H9 (cell line): ENCODE data around the gene DGKD. TPM values are rescaled to one million over a fixed set of nuclear protein-coding genes. Genes with fewer than 3 reads are reported as not detected.
A peak's percentile ranks its signal among the peaks of the same experiment; 100 is the strongest.

Source experiments
- DNase-seq: peaks from one replicate; pipeline ENCODE4 v3.0.0-alpha.2; 2017
- H2AFZ ChIP-seq: one replicate; pipeline ENCODE4 v1.6.1; 2013; ENCODE audit warnings: mild to moderate bottlenecking, low read length, control low read depth, moderate library complexity
- H2AK5ac ChIP-seq: 2 replicates; pipeline ENCODE4 v1.6.1; 2013; ENCODE audit warnings: low read length, control low read depth, mixed read lengths; ENCODE audit not compliant: insufficient read length
- H2BK120ac ChIP-seq: one replicate; pipeline ENCODE4 v1.6.1; 2013; ENCODE audit warnings: low read depth, mild to moderate bottlenecking, low read length, control low read depth, inconsistent platforms; ENCODE audit not compliant: poor library complexity, severe bottlenecking
- H2BK12ac ChIP-seq: 2 replicates; pipeline ENCODE4 v1.6.1; 2013; ENCODE audit warnings: low read length, control low read depth, mixed read lengths, low read depth; ENCODE audit not compliant: insufficient read length
- H2BK15ac ChIP-seq: 2 replicates; pipeline ENCODE4 v1.6.1; 2013; ENCODE audit warnings: low read depth, low read length, control low read depth
- H2BK20ac ChIP-seq: one replicate; pipeline ENCODE4 v1.6.1; 2013; ENCODE audit warnings: low read depth, mild to moderate bottlenecking, low read length, control low read depth, inconsistent platforms; ENCODE audit not compliant: poor library complexity, severe bottlenecking
- H2BK5ac ChIP-seq: 2 replicates; pipeline ENCODE4 v1.6.1; 2013; ENCODE audit warnings: low read length, control low read depth, mixed read lengths; ENCODE audit not compliant: insufficient read length
- H3K14ac ChIP-seq: 2 replicates; pipeline ENCODE4 v1.6.1; 2013; ENCODE audit warnings: low read length, control low read depth; ENCODE audit not compliant: insufficient read depth
- H3K18ac ChIP-seq: 2 replicates; pipeline ENCODE4 v1.6.1; 2013; ENCODE audit warnings: low read depth, mild to moderate bottlenecking, mixed read lengths, low read length, control low read depth; ENCODE audit not compliant: insufficient read length
- H3K23ac ChIP-seq: 2 replicates; pipeline ENCODE4 v1.6.1; 2013; ENCODE audit warnings: low read length, control low read depth, mixed read lengths, low read depth; ENCODE audit not compliant: insufficient read length
- H3K23me2 ChIP-seq: 2 replicates; pipeline ENCODE4 v1.6.1; 2013; ENCODE audit warnings: low read depth, mild to moderate bottlenecking, mixed read lengths, low read length, control low read depth; ENCODE audit not compliant: insufficient read length, poor library complexity, severe bottlenecking
- H3K27ac ChIP-seq: 2 replicates; pipeline ENCODE4 v1.5.1; 2013; ENCODE audit warnings: low read length, control low read depth, mixed read lengths, low read depth; ENCODE audit not compliant: insufficient read length
- H3K27me3 ChIP-seq: 2 replicates; pipeline ENCODE4 v1.6.1; 2013; ENCODE audit warnings: low read length, control low read depth, inconsistent platforms; ENCODE audit not compliant: insufficient read depth
- H3K4ac ChIP-seq: 2 replicates; pipeline ENCODE4 v1.6.1; 2013; ENCODE audit warnings: low read depth, mild to moderate bottlenecking, control low read depth, inconsistent platforms, low read length, moderate library complexity
- H3K4me1 ChIP-seq: 2 replicates; pipeline ENCODE4 v1.6.1; 2013; ENCODE audit warnings: low read length, control low read depth, inconsistent platforms; ENCODE audit not compliant: insufficient read depth
- H3K4me2 ChIP-seq: 2 replicates; pipeline ENCODE4 v1.6.1; 2013; ENCODE audit warnings: low read length, control low read depth, mixed read lengths; ENCODE audit not compliant: insufficient read length, insufficient read depth
- H3K56ac ChIP-seq: 2 replicates; pipeline ENCODE4 v1.6.1; 2013; ENCODE audit warnings: low read depth, mild to moderate bottlenecking, mixed read lengths, low read length, control low read depth; ENCODE audit not compliant: insufficient read length
- H3K79me1 ChIP-seq: 2 replicates; pipeline ENCODE4 v1.6.1; 2013; ENCODE audit warnings: low read depth, mild to moderate bottlenecking, moderate library complexity, low read length, control low read depth, inconsistent platforms; ENCODE audit not compliant: insufficient read depth, poor library complexity, severe bottlenecking
- H3K79me2 ChIP-seq: 2 replicates; pipeline ENCODE4 v1.6.1; 2013; ENCODE audit warnings: low read length, control low read depth, inconsistent platforms; ENCODE audit not compliant: insufficient read depth
- H3K9ac ChIP-seq: 2 replicates; pipeline ENCODE4 v1.6.1; 2013; ENCODE audit warnings: low read length, control low read depth, mixed read lengths; ENCODE audit not compliant: insufficient read length; ENCODE audit errors: extremely low read depth
- H3K9me3 ChIP-seq: one replicate; pipeline ENCODE4 v1.6.1; 2013; ENCODE audit warnings: low read depth, low read length, inconsistent platforms; ENCODE audit not compliant: control insufficient read depth
- H3T11ph ChIP-seq: one replicate; pipeline ENCODE4 v1.6.1; 2013; ENCODE audit warnings: mild to moderate bottlenecking, low read length, control low read depth, inconsistent platforms
- H4K20me1 ChIP-seq: one replicate; pipeline ENCODE4 v1.6.1; 2013; ENCODE audit not compliant: control insufficient read depth, insufficient read length, insufficient read depth
- H4K5ac ChIP-seq: 2 replicates; pipeline ENCODE4 v1.6.1; 2013; ENCODE audit warnings: low read depth, mild to moderate bottlenecking, mixed read lengths, low read length, control low read depth; ENCODE audit not compliant: insufficient read length
- H4K8ac ChIP-seq: replicated peaks from 2 replicates; pipeline ENCODE4 v1.6.1; 2013; ENCODE audit warnings: low read length, control low read depth, mixed read lengths, low read depth; ENCODE audit not compliant: insufficient read length
- H4K91ac ChIP-seq: 2 replicates; pipeline ENCODE4 v1.6.1; 2013; ENCODE audit warnings: low read depth, mild to moderate bottlenecking, moderate library complexity, mixed read lengths, low read length, control low read depth; ENCODE audit not compliant: insufficient read length
- H3K27ac Mint-ChIP-seq, 3 experiments: 2 replicates in 2 of 3; 3 replicates in 1 of 3; pipeline ENCODE4 v1.8.0; 2020 to 2021; ENCODE audit warnings: mixed read lengths in 3 of 3, mild to moderate bottlenecking in 1 of 3, moderate library complexity in 1 of 3
- H3K27me3 Mint-ChIP-seq: 2 replicates; pipeline ENCODE4 v1.8.0; 2021; ENCODE audit warnings: low read depth, mild to moderate bottlenecking, moderate library complexity, mixed read lengths
- H3K36me3 Mint-ChIP-seq, 3 experiments: 2 replicates in 2 of 3; 3 replicates in 1 of 3; pipeline ENCODE4 v1.8.0; 2020 to 2021; ENCODE audit warnings: low read depth in 3 of 3, mixed read lengths in 3 of 3; ENCODE audit not compliant: insufficient read depth in 1 of 3
- H3K4me1 Mint-ChIP-seq, 2 experiments: 2 replicates each; pipeline ENCODE4 v1.8.0; 2020; ENCODE audit warnings: mixed read lengths in 2 of 2
- H3K4me3 Mint-ChIP-seq, 2 experiments: 2 replicates in 1 of 2; 3 replicates in 1 of 2; pipeline ENCODE4 v1.8.0; 2020 to 2021; ENCODE audit warnings: mild to moderate bottlenecking in 2 of 2, mixed read lengths in 2 of 2, moderate library complexity in 1 of 2
- H3K9me3 Mint-ChIP-seq, 2 experiments: 2 replicates in 1 of 2; 3 replicates in 1 of 2; pipeline ENCODE4 v1.8.0; 2020; ENCODE audit warnings: mild to moderate bottlenecking in 2 of 2, mixed read lengths in 2 of 2, moderate library complexity in 1 of 2
- WGBS: extraction: QIAGEN DNeasy Blood & Tissue Kit; methylation state at CpG from one replicate; pipeline ENCODE4 v1.1.7; 2013; ENCODE audit warnings: missing lambda C conversion rate, low lambda C conversion rate, mixed read lengths; ENCODE audit not compliant: insufficient read length; ENCODE audit errors: extremely low coverage; 5-methylcytosine and 5-hydroxymethylcytosine counted together
- total RNA-seq: library from RNA; stranded (reverse); gene quantifications from 2 replicates; pipeline ENCODE4 v1.2.1, GENCODE V29; 2021
- TF ChIP-seq, protein P1 (sequence below): fragments of 200-600 bp; sonication (generic); conservative IDR thresholded peaks from 3 replicates; pipeline ENCODE4 v1.8.0; 2021; ENCODE audit warnings: antibody characterized with exemption, mild to moderate bottlenecking

DGKD gene
- total RNA-seq, 1 experiment from 2014 or later = 20.7 TPM

GRCh38 chr2:233379034-233379433 lies 24.7 kb downstream of the DGKD start:
- Histone ChIP-seq H3K9me3 (no peaks in the 10 kb centered on the region), H3K4me2 (no peak overlapping the region), H3K23me2 (no peaks in the 10 kb centered on the region), H3K56ac (no peak overlapping the region), H2BK5ac (no peak overlapping the region), H3K79me1 (no peaks in the 10 kb centered on the region), H2BK120ac (no peak overlapping the region), H3K18ac (no peak overlapping the region), H3K4ac (no peak overlapping the region), H4K91ac (no peak overlapping the region), H4K20me1 (no peaks in the 10 kb centered on the region), H4K8ac (no peak overlapping the region), H3T11ph (no peak overlapping the region), H3K27ac (no peak overlapping the region), H2AK5ac (no peak overlapping the region), H3K4me1 (no peaks in the 10 kb centered on the region; the same call in 1 of the 2 replicates), H2BK12ac (no peak overlapping the region), H3K27me3 (no peaks in the 10 kb centered on the region), H4K5ac (no peak overlapping the region), H3K14ac (no peak overlapping the region), H3K79me2 (no peaks in the 10 kb centered on the region), H3K23ac (no peak overlapping the region), H2BK20ac (no peak overlapping the region), H2BK15ac (no peak overlapping the region), H3K9ac (no peak overlapping the region), H2AFZ (no peak overlapping the region)
- Mint-ChIP-seq H3K27me3 (no peaks in the 10 kb centered on the region), H3K4me3 (no peak overlapping the region), H3K36me3 (peaks cover 5 to 6% (median 5%) of the 10 kb centered on the region in 3 experiments; a peak in 6 of 7 replicates), H3K27ac (peak overlapping the region in 1 of 3 experiments; percentile 90; a peak in 1 of 7 replicates), H3K9me3 (no peaks in the 10 kb centered on the region), H3K4me1 (peaks cover 5 to 17% of the 10 kb centered on the region in 2 experiments)
- DNase-seq = no peak
- TF ChIP-seq, protein P1, sequence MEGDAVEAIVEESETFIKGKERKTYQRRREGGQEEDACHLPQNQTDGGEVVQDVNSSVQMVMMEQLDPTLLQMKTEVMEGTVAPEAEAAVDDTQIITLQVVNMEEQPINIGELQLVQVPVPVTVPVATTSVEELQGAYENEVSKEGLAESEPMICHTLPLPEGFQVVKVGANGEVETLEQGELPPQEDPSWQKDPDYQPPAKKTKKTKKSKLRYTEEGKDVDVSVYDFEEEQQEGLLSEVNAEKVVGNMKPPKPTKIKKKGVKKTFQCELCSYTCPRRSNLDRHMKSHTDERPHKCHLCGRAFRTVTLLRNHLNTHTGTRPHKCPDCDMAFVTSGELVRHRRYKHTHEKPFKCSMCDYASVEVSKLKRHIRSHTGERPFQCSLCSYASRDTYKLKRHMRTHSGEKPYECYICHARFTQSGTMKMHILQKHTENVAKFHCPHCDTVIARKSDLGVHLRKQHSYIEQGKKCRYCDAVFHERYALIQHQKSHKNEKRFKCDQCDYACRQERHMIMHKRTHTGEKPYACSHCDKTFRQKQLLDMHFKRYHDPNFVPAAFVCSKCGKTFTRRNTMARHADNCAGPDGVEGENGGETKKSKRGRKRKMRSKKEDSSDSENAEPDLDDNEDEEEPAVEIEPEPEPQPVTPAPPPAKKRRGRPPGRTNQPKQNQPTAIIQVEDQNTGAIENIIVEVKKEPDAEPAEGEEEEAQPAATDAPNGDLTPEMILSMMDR = no peak
- WGBS = no CpG with 5 or more reads among the region's 6 CpGs
